M059J (cell line): ENCODE measurements around the gene LAMTOR5. TPM values are rescaled to one million over a fixed set of nuclear protein-coding genes. Genes with fewer than 3 reads are reported as not detected.
"Not testable (repeated sequence)": the region's sequence is repeated elsewhere in the genome, so short reads cannot be mapped to it uniquely, and the experiment has no call there.

Source experiments
- DNase-seq: peaks from one replicate; pipeline ENCODE4 v3.0.0-alpha.2; 2012; ENCODE audit warnings: low read depth
- total RNA-seq: library from RNA; depleted of rRNA; stranded (reverse); fragments of >200 nt; shearing (Covaris generic); gene quantifications from 2 replicates; pipeline ENCODE4 v1.2.3, GENCODE V29; 2014; rRNA removed

LAMTOR5 gene
- 96.8 and 157 TPM in 2 replicates for total RNA-seq

DNA sequence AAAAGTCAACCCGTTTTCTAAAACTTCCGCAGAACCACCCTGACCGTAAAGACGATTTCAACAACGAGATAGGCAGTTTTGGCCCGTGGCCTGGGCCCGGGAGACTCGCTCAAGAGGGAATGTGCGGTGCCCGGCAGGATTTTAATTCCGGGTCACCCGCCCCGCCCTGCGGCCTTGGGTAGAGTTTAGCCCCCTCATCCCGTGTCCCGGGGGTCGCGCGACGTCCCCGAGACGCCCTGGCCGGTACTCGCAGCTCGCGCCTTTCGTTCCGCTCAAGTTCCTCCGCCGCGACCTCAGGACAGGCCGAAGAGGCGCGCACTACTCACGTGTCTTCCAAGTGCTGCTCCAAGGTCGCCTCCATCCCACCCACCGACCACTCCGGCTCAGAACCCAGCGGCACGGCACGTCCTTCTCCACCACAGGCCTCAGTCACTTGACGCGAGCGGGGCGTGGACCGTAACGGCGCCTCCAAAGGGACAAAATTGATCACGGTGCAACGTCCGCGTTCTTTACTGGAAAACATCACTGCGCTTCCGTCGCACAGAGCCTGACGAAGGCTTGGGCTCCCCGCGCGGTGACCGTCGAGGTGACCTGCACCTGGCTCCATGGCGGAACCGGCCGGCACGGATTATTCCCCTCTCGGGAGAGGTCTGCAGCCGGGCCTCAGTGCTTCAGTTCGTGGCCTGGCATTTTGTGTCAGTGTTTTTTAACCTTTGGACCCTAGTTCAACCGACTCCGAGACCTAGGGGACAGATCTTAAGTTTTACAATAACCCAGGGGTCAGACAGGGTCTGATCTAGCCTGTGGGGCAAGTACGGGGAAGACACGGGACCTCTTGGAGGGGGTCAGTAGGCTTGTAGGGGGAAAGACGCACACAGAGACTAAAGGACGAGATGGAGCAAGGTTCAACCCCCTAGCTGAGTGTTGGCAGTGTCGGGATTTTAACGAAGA is at the start of gene LAMTOR5:
TSS of gene LAMTOR5 (minus strand) at position 435 of the 951 bp plus-strand sequence. CDS start at position 361, 74 bp downstream.
- DNase-seq = peak; percentile 91

DNA sequence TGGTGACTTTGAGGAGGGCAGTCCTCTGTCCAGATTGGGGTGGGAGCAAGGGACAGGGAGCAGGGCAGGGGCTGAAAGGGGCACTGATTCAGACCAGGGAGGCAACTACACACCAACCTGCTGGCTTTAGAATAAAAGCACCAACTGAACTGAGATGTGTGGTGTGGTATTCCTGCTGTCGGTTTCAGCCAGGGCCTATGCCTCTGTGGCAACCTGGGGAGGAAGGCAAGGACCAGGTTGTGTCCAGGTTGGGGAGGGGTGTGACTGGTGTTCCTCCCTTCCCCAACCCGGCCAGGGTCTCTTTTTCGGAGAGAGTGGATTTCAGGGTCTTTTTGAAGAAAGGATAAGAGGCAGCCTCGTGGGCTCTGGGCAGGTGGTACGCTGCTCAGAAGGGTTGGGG is 49.7 kb upstream of the LAMTOR5 start:
- no peak for DNase-seq

DNA sequence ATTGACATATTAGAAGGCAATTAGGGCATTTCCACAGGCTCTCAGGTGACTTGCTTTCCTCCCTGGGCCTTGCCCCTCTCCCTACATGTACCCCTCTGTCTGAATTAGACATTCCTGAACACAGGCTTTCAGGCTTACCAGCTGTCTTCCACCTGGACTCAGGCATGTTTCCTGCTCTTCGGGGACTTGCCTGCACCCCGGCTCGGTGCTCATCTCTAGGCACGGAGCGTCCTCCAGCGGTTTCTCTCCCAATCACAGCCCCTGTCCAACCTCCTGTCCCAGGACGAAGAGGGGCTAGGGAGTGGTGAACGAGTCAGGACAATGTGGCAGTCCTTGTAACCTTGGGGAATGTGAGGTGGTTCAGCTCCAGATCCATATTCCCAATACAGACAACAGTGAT is 47.7 kb upstream of the LAMTOR5 start:
- no peak for DNase-seq

DNA sequence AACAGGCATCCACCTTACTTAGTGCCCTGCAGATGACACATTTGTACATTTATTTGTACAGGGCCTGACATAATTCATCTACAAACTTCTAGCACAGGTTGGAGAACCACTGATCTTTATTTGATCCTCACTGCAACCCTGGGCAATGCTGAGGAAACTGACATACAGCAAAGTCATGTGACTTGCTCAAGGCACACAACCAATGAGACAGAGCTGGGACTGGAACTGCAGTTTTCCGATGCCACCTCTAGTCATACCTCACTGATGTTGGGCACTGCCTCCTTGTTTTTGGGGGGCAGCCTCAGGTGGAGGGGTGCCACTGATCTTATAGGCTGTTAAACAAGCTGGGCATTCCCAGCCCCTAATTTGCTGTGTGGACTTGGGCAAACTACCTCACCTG is 46.8 kb upstream of the LAMTOR5 start:
- no peak for DNase-seq

DNA sequence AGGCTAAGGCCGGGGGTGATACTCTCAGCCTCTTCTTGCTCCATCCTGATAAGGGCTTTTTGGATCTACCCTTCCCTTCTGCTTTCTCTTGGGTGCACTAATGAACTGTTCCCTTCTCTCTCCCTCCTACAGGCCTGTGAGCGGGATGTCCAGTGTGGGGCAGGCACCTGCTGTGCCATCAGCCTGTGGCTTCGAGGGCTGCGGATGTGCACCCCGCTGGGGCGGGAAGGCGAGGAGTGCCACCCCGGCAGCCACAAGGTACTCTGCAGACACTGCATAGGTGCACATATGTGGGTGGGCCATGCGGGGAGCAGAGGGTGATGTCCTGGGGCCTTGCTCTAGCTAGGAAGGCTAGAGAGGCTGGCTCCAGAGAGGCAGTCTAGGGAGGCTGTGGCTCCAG is 46.3 kb upstream of the LAMTOR5 start:
- no peak for DNase-seq

DNA sequence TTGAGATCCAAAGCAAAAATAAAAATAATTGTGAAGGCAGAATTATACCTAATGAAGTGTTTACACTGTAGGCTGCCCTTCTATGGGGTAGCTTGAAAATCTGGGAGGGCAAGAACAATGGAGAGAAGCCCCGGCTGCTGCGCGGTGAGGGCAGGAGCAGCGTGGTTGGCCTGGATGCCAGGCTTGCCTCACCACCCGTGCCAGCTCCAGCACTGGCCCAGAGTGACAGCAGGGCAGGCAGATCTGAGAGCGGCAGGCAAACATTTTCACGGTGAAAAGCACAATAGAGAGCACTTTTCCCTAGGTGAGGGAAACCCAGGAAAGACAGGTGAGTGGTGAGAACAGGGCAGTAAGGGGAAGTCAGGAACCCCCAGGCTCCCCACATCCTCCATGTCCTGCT is 44.8 kb upstream of the LAMTOR5 start:
- DNase-seq = no peak

DNA sequence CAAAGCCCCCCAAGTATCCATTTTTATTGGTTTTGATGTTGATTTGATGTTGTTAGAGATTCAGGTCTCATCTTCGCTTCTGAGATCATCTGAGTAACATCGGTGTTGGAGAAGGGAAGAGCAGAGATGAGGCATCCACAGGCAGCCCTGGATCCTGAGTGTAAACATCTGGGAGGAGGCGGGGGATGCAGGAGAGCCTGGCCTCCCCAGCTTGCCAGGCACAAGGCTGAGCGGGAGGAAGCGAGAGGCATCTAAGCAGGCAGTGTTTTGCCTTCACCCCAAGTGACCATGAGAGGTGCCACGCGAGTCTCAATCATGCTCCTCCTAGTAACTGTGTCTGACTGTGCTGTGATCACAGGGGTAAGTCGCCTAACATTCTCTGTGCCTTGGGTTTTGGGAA is 43.4 kb upstream of the LAMTOR5 start, which contains the start of gene PROK1:
TSS of gene PROK1 (plus strand) at position 221 of the 400 bp plus-strand sequence. CDS start at position 289, 68 bp downstream.
- no peak for DNase-seq

DNA sequence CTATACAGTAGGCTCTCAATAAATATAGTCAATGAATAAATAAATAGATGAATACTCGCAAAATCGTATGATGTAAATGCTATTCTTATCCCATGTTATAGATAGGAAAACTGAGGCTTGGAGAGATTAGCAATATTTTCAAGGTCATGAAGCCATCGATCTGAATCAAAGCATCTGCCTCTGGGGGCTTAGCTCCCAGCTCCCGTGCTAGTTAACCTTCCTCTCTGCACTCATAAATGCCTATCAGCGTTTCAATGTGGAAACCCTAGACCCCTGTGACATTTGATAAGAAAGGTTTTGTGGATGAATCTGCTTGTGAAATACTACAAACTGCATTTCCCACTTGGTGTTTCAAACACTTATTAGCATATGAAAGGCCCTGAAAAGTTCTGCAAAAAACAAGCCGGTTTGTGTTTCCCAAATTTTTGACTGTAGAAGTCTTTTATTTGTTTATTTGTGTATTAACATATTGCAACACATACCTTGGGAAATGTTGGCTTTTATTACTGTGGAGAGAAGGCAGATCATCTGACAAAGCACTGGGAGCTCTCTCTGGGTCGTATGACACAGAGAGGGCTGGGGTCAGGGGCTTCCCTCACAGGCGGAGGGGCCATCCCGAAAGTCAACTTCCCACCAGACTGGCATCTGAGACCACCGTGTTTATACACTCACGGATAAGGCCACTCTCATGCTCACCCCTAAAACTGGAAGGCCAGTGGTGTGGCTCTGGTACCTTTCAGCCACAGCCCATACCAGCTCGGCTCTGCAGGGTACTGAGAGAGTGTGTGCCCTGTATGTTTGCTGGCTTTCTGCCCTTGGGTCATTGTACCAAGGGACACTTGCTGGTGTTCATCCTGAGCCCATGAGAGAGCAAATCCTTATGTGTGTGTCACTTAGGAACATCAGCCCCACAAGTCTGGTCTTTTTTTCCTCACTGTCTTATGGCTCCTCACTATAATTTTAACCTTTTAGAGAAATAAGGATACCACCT is 42.5 kb upstream of the LAMTOR5 start:
- no peak for DNase-seq

DNA sequence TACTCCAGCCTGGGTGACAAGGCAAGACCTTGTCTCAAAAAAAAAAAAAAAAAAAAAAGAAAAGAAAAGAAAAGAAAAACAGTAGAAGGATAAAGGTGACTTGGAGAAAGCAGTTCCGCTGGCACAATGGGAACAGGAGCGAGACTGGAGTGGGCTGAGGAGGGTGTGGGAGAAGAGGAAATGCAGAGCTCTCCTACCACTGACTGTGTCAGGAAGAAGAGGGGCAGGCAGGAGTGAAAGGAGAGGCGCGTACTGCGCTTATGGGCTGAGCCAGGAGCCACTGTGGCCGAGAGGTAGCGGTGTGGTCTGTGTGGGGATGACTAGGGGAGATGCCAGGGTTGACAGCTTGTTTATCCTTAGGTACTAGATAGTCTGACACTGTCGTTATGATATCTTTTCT is 37.1 kb upstream of the LAMTOR5 start:
- DNase-seq = no peak

DNA sequence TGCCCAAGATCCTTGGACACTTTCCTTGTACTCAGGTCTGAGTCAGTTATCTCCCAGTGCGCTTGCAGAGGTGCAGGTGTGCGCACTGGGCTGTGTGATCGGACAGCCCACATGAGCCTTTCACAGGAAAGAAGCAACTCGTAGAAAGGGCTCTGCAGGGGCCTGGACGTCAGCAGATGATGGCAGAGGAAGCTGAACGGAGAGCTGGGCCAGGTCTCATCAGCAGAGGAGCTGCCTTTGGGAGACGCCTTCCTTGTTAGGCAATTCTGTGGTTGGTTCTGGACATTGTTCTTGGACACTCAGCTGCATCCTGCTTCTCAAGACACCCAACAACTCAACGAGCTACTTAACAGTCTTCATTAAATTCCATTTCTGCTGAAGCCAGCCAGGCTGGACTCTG is 36.0 kb upstream of the LAMTOR5 start:
- no peak for DNase-seq

DNA sequence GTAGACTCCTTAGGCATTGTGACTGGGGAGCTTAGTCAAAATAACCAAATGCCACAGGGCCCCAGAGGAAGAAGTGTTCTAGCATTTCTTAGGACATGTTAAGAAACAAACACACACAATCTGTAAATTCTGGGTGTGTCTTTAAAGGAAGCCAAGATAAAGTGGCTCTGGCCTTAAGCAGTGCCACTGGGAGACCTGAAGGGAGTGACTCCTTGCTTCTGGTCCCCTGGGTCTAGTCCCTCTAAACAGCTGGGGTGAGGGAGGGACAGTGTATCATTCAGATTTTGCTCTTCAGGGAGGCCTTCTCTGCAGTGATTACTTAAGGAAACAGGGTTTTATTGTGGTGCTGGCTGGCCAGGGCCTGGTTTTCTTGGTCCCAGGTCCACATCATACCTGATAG is 34.4 kb upstream of the LAMTOR5 start:
- DNase-seq = no peak

DNA sequence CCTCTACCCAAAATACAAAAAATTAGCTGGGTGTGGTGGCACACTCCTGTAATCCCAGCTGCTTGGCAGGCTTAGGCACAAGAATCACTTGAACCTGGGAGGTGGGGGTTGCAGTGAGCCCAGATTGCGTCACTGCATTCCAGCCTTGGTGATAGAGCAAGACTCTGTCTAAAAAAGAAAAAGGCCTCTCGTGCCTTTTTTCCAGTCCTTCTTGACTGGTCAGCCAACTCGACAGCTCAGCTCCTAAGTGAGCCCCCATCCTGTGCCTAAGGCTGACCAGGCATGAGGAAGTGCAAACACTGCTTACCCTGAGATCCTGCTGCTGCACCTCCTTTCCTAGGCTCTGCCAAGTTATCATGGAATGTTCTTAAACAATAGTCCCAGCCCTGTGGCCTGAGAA is 33.4 kb upstream of the LAMTOR5 start:
- peak; percentile 47 for DNase-seq

DNA sequence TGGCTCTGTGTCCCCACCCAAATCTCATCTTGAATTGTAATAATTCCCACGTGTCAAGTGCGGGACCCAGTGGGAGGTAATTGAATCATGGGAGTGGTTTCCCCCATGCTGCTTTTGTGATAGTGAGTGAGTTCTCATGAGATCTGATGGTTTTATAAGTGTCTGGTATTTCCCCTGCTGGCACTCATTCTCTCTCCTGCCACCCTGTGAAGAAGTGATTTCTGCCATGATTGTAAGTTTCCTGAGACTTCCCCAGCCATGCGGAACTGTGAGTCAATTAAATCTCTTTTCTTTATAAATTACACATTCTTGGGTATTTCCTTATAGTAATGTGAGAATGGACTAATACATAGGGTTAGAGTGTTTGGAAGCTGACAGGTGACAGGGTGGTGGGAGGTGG is 32.4 kb upstream of the LAMTOR5 start:
- not testable (repeated sequence) for DNase-seq

DNA sequence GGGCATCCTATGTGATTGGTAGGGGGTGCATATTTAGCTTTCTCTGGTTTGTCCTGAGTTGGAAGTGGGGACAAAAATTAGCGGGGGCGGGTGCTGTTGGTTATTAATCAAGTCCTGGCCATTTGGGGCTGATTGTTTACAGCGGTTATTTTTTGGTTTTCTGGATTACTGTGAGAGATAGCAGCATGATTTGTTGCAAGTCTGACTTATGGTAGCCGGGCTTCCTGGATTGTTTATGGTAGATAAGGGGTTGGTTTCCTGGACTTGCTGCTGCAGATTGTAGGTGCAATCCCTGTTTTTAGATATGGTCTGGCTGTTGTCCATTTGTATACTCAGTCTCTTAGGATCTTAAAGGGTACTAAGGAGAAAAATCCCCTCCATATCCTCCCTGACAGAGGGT is 31.4 kb upstream of the LAMTOR5 start:
- no peak for DNase-seq

DNA sequence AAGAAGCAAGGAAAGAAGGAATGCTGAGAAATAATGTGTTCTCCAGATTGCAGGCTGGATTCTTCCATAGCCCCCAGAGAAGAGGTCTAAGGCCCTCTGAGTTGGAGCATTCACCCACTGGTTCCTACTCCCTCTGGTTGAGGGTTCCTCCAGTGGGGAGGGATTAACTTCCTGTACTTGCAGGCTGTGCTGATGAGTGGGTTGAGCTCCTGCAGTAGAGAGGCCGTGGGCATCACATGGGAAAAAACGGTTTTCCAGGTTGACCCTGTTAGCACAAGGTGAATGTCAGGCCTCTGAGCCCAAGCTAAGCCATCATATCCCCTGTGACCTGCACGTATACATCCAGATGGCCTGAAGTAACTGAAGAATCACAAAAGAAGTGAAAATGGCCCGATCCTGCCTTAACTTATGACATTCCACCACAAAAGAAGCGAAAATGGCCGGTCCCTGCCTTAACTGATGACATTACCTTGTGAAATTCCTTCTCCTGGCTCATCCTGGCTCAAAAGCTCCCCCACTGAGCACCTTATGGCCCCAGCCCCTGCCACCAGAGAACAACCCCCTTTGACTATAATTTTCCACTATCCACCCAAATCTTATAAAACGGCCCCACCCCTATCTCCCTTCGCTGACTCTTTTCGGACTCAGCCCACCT is 30.3 kb upstream of the LAMTOR5 start:
- not testable (repeated sequence) for DNase-seq

DNA sequence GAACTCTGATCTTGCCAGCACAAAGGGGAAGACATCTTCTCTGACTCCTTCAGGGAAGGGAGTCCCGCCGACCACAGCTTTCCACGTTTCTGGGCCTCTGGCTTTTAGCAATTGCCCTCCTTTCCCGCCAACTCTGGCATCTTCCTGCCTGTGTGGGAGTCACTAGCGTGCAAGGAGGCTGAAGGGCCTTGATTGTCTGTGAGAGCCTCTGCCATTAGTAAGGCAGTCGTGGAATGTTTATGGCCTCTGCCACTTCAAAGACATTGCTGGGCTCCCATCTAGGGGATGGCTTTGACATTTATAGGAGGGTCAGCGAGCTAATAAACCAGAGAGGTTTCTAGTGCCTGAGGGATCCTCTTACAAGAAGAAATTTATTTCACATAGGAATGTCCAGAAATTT is 29.1 kb upstream of the LAMTOR5 start:
- peak; percentile 84 for DNase-seq

DNA sequence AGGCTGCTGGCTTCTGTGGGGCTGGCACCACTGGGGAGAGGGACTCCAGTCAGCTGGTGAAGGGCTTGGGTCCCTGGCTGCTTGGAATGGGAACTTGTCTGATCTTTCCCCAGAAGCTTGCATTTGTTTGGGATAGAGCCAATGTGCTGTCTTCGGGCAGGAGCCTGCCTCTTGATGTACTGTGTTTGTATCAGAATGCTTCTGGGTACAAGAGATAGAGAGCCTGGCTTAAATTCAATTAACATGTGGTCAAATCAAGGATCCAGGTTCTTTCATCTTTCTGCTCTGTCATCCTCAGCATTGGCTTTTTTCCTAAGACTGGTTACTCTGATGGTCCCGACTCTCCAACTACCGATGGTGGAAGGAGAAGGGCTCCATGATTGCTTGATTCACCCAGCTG is 27.5 kb upstream of the LAMTOR5 start:
- peak; percentile 43 for DNase-seq

DNA sequence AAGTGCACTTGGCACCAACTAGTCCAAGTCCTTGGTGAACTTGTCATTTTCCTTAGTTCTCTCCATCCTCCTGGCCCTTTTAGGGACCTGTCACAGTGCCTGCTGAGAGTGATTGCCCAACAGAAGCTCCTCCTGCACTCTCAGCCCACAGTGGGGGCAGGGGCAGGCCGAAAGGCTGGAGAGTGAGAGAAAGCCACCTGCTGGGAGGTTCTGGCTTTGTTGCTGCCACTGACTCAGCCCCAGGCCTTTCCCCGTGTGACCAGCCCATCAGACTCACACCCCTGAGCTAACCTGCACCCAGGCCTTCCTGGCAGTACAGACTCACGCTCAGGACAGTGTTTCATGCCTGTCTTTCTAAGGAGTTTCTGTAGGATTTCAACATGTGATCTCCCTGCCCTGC is 26.3 kb upstream of the LAMTOR5 start:
- peak; percentile 77 for DNase-seq

DNA sequence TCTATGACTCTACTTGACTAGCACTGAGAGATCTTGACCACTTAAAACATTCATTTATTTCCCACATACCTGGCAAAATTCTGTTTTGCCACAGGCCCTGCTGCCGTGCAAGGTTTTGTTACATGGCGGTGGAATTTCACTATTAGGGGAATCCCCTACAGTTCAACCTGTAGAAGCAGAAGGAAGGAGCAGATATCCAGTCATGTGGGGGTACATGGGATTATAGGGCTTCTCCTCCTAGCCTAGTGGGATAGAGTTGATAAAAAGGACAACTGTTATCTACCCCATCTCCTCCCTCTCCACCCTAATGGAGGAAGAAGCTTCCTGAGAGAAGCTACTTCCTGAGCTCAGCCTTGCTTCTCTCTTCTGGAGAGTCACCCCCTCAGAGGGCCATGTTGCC is 25.7 kb upstream of the LAMTOR5 start:
- no peak for DNase-seq

DNA sequence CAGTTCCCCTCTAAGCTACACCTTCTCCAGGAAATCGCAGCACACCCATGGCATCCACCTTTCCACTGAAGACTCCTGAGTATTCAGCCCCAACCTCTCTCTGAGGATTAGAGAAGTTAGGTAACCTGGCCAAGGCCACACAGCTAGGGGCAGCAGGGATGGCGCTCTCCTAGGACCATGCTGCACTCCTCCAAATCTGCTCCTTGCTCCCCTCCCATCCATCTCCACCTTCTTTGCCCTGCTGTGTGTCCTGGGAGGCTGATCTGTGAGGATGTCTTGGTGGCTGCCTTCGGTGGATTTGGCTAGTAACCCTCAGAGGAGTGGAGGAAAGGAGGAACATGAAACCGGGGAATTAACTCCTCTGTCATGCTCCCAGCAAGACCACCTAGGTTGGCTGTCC is 23.4 kb upstream of the LAMTOR5 start:
- no peak for DNase-seq

DNA sequence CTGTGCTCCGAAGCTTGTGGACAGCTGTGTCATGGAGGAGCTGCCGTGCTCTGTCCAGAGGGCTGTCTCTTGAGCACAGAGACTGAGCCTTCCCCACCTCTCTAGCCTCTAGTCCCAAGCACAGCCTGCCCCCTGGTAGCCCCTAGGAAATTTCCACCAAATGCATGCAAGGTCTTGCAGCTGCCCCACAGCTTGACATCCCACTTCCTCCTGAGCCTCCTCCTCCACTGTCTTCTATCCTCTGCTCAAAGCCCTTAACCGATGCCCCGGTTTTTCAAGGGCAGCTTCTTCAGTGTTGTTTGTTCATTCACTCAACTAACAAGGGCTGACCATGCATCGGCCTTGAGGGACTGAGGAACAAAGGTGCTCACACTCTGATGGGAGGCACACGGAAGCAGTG is 22.9 kb upstream of the LAMTOR5 start:
- DNase-seq = no peak

DNA sequence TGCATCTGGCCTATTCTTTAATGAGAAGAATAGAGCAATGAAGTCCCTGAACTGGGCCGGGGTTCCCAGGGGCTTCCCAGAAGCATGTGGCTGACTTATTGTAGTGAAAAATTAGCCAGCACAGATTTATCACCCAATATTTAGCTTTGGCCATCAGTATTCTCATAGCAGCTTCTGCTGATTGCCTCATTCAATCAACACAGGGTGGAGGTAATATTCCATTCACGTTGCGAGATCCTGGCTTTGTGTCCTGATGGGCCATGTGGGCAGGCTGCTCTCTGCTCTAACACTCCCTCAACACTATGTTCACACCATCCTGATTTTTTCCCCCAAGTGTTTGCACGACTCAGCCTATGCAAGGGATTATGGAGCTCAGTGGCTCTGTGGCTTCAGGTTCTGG is 21.5 kb upstream of the LAMTOR5 start:
- DNase-seq = no peak
